Activated naive CD8-positive, alpha-beta T cell (primary cell): Measurements from ENCODE around the gene HAUS5.
A peak's percentile ranks its signal among the peaks of the same experiment; 100 is the strongest.
"Not testable (repeated sequence)": the region's sequence is repeated elsewhere in the genome, so short reads cannot be mapped to it uniquely, and the experiment has no call there.

Experiments used
- H3K27ac Mint-ChIP-seq: one replicate; pipeline ENCODE4 v1.8.0; 2021; ENCODE audit warnings: mixed read lengths
- H3K27me3 Mint-ChIP-seq: one replicate; pipeline ENCODE4 v1.8.0; 2021; ENCODE audit warnings: mixed read lengths
- H3K36me3 Mint-ChIP-seq: one replicate; pipeline ENCODE4 v1.8.0; 2021; ENCODE audit warnings: mixed read lengths
- H3K4me1 Mint-ChIP-seq: one replicate; pipeline ENCODE4 v1.8.0; 2021; ENCODE audit warnings: low read depth, mixed read lengths
- H3K4me3 Mint-ChIP-seq: one replicate; pipeline ENCODE4 v1.8.0; 2021; ENCODE audit warnings: mild to moderate bottlenecking, mixed read lengths
- H3K9me3 Mint-ChIP-seq: one replicate; pipeline ENCODE4 v1.8.0; 2021; ENCODE audit warnings: low read depth, mixed read lengths

Gene HAUS5

DNA sequence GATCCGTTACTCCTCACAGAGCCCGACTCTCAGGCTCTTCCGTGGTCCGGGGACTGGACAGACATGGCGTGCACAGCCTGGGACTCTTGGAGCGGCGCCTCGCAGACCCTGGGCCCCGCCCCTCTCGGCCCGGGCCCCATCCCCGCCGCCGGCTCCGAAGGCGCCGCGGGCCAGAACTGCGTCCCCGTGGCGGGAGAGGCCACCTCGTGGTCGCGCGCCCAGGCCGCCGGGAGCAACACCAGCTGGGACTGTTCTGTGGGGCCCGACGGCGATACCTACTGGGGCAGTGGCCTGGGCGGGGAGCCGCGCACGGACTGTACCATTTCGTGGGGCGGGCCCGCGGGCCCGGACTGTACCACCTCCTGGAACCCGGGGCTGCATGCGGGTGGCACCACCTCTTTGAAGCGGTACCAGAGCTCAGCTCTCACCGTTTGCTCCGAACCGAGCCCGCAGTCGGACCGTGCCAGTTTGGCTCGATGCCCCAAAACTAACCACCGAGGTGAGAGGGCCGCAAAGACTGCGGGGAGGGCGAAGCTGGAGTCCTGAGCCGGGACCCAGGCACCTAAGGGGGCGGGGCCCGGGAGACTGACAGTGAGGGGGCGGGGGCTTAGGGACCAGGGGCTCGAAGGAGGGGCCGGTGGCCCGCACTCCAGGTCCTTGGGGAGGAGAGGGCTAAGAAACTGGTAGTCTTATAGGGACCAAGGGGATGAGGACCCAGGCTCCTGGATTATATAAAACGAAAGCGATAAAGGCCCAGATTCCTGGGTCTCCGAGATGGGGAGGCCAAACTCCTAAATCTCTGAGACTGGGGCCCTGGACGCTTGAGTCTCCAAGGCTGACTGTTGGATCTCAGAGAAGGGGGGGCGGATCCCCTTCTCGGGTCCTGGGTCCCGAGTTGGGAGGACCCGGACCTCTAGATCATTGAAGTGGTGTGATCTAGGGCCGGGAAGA is 31.0 kb downstream of the HAUS5 start:
- Mint-ChIP-seq H3K4me3 (peak overlapping the region; percentile 85), H3K27me3 (no peaks in the 10 kb centered on the region), H3K9me3 (no peaks in the 10 kb centered on the region), H3K36me3 (no peaks in the 10 kb centered on the region), H3K27ac (peak overlapping the region; percentile 76), H3K4me1 (peaks cover 35% of the 10 kb centered on the region)

DNA sequence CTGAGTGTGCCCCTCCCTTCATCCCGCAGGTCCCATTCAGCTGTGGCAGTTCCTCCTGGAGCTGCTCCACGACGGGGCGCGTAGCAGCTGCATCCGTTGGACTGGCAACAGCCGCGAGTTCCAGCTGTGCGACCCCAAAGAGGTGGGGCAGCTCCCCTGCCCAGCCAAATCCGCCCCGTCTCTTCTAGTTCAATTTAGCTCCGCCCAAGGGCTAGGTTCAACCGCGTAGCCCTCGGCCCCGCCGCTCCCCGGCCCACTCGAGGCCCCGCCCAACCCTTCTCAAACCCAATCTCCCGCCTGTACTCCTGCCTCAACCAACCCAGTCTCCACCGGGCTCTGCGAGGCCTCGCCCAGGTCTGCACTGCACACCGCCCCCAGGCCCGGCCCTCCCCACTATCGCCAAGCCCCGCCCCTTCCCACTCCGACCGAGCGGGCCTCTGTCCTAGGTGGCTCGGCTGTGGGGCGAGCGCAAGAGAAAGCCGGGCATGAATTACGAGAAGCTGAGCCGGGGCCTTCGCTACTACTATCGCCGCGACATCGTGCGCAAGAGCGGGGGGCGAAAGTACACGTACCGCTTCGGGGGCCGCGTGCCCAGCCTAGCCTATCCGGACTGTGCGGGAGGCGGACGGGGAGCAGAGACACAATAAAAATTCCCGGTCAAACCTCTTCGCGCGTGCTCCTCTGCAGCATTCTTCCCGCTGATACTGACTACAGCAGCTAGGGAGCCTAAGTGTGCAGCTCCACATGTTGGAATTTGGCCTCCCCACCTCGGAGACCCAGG is 31.9 kb downstream of the HAUS5 start:
- Mint-ChIP-seq H3K4me1 (peaks cover 38% of the 10 kb centered on the region), H3K4me3 (peak overlapping the region; percentile 85), H3K36me3 (no peaks in the 10 kb centered on the region), H3K9me3 (no peaks in the 10 kb centered on the region), H3K27ac (peak overlapping the region; percentile 90), H3K27me3 (no peaks in the 10 kb centered on the region)

DNA sequence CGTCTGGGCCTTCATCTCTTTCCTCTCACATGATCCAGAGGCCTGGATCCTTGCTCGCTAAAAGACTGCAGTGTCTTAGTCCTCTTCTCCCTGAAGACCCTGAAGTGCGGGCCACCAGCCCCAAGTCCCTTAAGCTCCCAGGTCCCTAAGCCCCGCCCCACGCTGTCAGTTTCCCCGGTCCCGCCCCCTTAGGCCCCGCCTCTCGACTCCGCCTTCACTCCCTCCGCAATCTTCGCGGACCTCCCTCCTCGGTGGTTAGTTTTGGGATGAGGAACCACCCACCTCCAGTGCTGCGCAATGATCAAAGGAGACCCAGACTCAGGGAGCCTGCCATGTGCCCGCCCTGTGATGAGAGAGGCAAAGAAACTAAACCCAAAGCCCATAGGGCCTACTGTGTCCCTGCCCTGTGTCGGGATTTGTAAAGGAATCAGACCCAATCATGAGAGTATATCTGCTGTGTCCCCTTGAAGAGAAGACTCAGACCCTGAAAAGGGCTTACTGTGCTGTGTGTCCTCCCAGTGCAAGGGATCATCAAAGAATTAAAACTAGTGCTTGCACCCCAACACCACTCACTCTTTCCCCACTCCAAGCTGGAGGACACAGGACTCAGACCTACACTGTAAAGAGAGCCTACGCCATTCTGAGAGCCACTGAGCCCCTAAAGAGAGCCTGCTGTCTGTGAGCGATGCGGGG is 32.6 kb downstream of the HAUS5 start:
- Mint-ChIP-seq H3K9me3 (no peaks in the 10 kb centered on the region), H3K27me3 (no peaks in the 10 kb centered on the region), H3K4me3 (peak overlapping the region; percentile 85), H3K27ac (peak overlapping the region; percentile 90), H3K36me3 (no peaks in the 10 kb centered on the region), H3K4me1 (peaks cover 39% of the 10 kb centered on the region)

DNA sequence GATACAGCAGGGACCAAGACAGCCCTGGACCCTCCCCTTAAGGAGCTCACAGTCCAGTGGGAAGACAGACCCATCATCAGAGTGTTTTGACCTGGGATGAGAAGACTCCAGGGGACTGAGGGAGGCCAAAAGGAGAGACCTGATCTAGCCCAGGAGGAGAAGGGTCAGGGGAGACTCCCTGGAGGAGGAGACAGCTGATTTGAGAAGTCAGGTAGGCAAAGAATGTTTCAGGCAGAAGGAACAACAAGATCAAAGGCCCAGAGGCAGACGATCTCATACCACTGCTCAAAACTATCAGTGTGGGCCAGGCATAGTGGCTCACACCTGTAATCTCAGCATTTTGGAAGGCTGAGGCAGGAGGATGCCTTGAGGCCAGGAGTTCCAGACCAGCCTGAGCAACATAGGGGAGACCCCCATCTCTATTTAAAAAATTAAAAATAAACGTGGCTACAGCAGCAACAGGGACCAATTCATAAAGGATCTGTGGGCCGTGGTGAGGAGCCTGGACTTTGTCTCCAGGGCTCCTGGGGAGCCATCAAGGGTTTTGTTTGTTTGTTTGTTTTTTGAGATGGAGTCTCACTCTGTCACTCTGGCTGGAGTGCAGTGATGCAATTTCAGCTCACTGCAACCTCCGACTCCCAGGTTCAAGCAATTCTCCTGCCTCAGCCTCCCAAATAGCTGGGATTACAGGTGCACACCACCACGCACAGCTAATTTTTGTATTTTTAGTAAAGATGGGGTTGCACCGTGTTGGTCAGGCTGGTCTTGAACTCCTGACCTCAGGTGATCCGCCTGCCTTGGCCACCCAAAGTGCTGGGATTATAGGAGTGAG is 33.4 kb downstream of the HAUS5 start:
- Mint-ChIP-seq H3K9me3 (no peaks in the 10 kb centered on the region), H3K36me3 (no peaks in the 10 kb centered on the region), H3K27me3 (no peaks in the 10 kb centered on the region), H3K27ac (no peak overlapping the region), H3K4me3 (peak overlapping the region; percentile 20), H3K4me1 (peaks cover 45% of the 10 kb centered on the region)

DNA sequence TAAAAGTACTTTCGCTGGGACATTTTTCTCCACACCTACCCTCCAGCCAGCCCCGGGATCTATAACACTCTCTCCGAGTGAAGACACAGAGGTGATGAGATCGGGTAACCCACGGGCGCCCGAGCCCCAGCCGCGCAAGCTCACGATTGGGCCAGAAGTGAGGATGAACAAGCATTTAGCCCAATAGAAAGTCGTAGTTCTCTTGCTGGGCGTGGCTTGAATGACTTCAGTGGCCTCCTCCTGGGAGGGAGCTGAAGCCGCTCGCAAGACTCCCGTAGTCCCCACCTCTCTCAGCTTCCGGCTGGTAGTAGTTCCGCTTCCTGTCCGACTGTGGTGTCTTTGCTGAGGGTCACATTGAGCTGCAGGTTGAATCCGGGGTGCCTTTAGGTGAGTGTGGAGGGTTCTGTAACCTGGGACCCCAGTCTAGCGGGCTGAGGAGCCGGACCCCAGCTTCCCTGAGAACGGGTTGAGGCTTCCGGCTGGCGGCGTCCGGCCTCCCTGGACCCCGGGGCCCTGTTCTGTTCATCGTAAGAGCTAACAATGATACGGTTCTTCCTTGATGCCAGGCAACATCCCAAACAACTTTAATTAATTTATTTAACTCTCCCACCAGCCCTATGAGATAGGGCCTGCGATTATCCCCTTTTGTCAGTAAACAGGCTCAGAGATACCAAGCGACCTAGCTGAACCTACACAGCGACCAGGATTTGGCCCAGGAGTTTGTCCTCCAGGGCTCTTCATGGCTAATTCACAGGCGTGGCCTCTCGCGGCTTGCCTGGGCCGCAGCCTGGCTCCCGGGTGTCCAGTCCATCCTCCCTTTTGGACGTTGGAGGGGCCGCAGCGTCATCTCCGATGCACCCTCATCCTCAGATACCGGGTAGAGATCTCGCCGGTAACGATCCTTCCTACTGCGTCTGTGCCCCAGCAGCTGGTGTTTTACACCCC is 35.8 kb downstream of the HAUS5 start, which contains the start of gene COX6B1:
COX6B1 (plus strand) TSS at position 307 of the 945 bp plus-strand sequence. CDS start 2,921 bp downstream, outside the sequence.
- Mint-ChIP-seq H3K36me3 (no peaks in the 10 kb centered on the region), H3K27ac (peak within 1 kb of the TSS; percentile 94), H3K27me3 (no peaks in the 10 kb centered on the region), H3K4me1 (peaks cover 40% of the 10 kb centered on the region), H3K4me3 (peak within 1 kb of the TSS; percentile 98), H3K9me3 (no peaks in the 10 kb centered on the region)

DNA sequence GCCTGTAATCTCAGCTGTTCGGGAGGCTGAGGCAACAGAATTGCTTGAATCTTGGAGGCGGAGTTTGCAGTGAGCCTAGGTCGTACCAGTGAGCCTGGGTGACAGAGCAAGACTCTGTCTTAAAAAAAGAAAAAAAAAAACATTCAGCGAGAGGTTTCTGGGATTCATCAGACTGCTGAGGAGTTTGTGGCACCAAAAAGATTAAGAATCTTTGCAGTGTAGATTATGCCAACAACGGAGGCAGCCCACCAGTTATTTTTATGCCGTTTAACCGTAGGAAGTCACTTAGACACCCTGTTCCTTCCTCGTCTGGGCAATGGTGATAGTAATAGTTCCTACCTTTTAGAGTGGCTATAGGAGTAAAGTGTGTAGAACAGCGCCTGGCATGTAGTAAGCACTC is 38.0 kb downstream of the HAUS5 start:
- Mint-ChIP-seq H3K27me3 (no peaks in the 10 kb centered on the region), H3K36me3 (no peaks in the 10 kb centered on the region), H3K27ac (no peak overlapping the region), H3K4me1 (peaks cover 31% of the 10 kb centered on the region), H3K4me3 (peak overlapping the region; percentile 98), H3K9me3 (no peaks in the 10 kb centered on the region)

DNA sequence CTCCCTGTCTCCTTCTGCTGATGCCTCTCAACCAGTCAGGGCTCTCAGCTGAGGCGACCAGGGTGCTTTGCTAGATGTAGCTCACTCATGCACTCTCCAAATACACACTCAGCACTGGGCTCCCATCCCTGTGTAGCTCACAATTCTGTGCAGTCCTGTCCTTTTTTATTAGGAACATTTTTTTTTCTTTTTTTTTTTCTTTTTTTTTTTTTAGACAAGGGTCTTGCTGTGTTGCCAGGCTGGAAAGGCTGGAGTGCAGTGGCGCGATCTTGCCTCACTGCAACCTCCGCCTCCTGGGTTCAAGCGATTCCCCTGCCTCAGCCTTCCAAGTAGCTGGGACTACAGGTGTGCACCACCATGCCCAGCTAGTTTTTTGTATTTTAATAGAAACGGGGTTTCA is 42.3 kb downstream of the HAUS5 start:
- H3K27ac Mint-ChIP-seq, H3K27me3 Mint-ChIP-seq, H3K9me3 Mint-ChIP-seq, H3K4me3 Mint-ChIP-seq, H3K36me3 Mint-ChIP-seq: not testable (repeated sequence)
- peaks cover 21% of the 10 kb centered on the region for H3K4me1 Mint-ChIP-seq

DNA sequence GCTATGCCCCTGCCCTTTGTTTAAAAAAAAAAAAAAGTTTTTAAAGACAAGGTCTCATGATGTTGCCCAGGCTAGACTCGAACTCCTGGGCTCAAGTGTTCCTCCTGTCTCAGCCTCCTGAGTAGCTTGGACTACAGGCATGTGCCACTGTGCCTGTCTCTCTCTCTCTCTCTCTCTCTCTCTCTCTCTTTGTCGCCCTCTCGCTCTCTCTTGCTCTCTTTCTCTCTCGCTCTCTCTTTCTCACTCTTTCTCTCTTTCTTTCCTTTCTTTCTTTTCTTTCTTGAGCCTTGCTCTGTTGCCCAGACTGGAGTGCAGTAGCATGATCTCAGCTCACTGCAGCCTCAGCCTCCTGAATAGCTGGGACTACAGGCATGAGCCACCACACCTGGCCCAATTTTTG is 43.1 kb downstream of the HAUS5 start:
- Mint-ChIP-seq H3K9me3 (no peaks in the 10 kb centered on the region), H3K4me1 (peaks cover 16% of the 10 kb centered on the region), H3K4me3 (no peak overlapping the region), H3K36me3 (peaks cover 4% of the 10 kb centered on the region), H3K27ac (no peak overlapping the region), H3K27me3 (no peaks in the 10 kb centered on the region)

DNA sequence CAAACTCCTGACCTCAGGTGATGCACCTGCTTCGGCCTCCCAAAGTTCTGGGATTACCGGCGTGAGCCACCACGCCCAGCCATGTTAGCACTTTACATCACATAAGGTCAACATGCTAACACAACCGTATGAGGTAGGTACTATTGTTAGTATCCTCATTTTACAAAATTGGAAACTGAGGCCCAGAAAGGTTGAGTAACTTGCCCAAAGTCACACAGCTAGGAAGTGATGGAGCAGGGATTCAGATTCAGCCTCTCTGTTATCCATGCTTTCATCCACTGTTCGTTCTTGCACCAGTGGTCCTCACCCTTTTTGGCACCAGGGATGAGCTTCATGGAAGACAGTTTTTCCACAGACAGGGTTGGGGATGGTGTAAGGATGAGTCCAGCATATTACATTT is 44.2 kb downstream of the HAUS5 start:
- Mint-ChIP-seq H3K27ac (no peak overlapping the region), H3K9me3 (no peaks in the 10 kb centered on the region), H3K36me3 (peaks cover 4% of the 10 kb centered on the region), H3K27me3 (no peaks in the 10 kb centered on the region), H3K4me3 (no peak overlapping the region), H3K4me1 (peaks cover 9% of the 10 kb centered on the region)

DNA sequence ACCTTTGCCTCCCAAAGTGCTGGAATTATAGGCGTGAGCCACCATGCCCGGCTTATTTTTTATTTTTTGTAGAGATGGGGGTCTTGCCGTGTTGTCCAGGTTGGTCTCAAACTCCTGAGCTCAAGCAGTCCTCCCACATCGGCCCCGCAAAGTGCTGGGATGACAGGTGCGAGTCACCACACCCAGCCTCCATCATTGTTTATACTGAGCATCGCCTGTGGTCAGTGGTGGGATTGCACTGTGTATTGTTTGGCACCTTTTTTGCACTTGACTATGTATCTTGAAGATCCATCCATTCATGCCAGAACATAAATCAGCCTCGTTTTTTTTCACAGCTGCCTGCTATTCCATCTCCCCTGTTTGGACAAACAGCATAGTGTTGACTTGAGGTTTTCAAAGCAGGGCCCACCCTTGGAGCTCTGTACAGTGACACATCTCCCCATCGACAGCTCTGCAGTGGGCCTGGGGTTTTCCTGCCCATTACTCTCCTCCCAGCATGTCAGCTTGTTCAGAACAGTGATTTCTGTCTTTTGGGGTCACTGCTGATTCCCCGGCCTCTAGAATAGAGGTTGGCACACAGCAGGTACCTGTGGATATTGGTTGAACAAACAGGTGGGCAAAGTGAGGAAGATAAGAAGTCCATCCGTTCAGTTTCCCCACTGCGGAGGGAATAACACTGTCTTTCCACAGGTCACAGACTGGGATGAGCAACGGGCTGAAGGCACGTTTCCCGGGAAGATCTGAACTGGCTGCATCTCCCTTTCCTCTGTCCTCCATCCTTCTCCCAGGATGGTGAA is 45.6 kb downstream of the HAUS5 start:
- Mint-ChIP-seq H3K36me3 (peaks cover 4% of the 10 kb centered on the region), H3K4me3 (no peak overlapping the region), H3K27me3 (no peaks in the 10 kb centered on the region), H3K27ac (no peak overlapping the region), H3K9me3 (no peaks in the 10 kb centered on the region), H3K4me1 (peaks cover 8% of the 10 kb centered on the region)

DNA sequence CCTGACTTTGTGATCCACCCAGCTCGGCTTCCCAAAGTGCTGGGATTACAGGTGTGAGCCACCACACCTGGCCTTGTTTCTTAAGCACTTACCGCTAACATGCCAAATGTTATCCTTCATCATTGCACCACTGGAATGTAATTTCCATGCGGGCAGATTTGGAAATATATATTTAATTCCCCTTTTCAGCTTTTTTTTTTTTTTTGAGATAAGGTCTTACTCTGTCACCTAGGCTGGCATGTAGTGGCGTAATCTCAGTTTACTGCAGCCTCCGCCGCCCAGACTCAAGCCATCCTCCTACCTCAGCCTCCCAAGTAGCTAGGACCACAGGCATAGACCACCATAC is 49.4 kb downstream of the HAUS5 start:
- Mint-ChIP-seq H3K27me3 (no peaks in the 10 kb centered on the region), H3K4me3 (no peak overlapping the region), H3K4me1 (no peaks in the 10 kb centered on the region), H3K9me3 (no peaks in the 10 kb centered on the region), H3K36me3 (peaks cover 3% of the 10 kb centered on the region), H3K27ac (no peak overlapping the region)

DNA sequence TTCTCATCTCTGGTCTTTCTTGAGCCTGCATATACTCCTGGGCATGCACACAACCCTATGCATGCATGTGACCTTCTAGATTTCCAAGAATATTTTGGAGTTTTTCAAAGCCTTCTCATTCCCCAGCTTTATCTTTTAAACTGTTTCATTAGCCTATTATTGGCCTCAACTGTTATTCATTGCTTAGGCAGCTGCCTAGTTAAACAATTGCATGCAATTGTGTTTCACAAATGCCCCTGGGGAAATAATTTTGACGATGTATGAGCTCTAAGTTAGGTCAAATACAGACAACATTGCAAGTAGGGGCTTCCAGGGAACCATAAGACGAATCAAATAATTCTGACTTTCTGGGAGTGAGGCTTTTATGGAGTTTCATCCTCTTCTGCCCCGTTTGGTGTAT is 51.4 kb downstream of the HAUS5 start:
- no peaks in the 10 kb centered on the region for H3K9me3 Mint-ChIP-seq
- H3K4me3 Mint-ChIP-seq, result no peak overlapping the region
- H3K27ac Mint-ChIP-seq, result no peak overlapping the region
- H3K27me3 Mint-ChIP-seq, result no peaks in the 10 kb centered on the region
- H3K4me1 Mint-ChIP-seq, result no peaks in the 10 kb centered on the region
- no peaks in the 10 kb centered on the region for H3K36me3 Mint-ChIP-seq

DNA sequence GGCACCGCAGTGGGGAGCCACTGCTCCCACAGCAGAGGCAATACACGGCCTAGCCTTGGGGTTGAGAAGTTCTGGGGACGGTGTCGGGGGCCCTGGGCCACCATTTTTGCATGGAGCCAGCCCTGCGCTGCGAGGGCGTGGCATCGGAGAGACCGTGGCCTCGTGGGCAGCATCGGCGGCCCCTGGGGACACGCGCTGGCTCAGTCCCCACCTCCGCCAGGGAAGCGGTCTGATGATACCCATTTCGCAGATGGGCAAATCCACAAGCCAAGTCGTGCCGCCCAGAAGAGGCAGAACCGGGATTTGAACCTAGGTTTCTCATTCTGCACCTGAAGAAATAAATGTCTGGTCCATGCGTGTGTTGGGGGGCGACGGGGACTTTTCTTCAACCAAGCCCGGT is 52.6 kb downstream of the HAUS5 start:
- Mint-ChIP-seq H3K9me3 (no peaks in the 10 kb centered on the region), H3K36me3 (no peaks in the 10 kb centered on the region), H3K4me3 (no peak overlapping the region), H3K27me3 (peaks cover 2% of the 10 kb centered on the region), H3K27ac (peak overlapping the region; percentile 6), H3K4me1 (no peaks in the 10 kb centered on the region)
